K562 treated with DMSO at 1 percent for 4 hours (cell line): ENCODE results near the gene GPNMB. TPM values are rescaled to one million over a fixed set of nuclear protein-coding genes. Genes with fewer than 3 reads are reported as not detected.

ENCODE experiments used
- total RNA-seq: library from RNA; unstranded; fragments of 300-600 nt; gene quantifications from 2 replicates; pipeline ENCODE4 v1.2.3, GENCODE V29; 2022; ENCODE audit not compliant: insufficient read depth

Gene GPNMB
- 0.80 and 2.7 TPM in 2 replicates for total RNA-seq

DNA sequence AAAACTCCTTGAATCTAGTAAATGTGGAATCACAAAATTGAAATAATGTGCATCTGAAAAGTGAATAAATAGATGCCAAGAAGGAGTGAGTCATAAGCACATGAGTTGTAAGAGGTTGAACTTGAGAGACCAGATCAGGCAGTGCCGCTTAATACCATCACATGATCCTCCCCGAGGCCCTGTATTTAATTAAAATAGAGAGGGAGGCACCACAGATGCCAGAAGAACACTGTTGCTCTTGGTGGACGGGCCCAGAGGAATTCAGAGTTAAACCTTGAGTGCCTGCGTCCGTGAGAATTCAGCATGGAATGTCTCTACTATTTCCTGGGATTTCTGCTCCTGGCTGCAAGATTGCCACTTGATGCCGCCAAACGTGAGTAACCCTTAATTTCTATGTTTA, at the start of gene GPNMB:
Gene GPNMB (plus strand): TSS at position 221 of the 400 bp plus-strand sequence. CDS start 83 bp downstream, at position 304.

DNA sequence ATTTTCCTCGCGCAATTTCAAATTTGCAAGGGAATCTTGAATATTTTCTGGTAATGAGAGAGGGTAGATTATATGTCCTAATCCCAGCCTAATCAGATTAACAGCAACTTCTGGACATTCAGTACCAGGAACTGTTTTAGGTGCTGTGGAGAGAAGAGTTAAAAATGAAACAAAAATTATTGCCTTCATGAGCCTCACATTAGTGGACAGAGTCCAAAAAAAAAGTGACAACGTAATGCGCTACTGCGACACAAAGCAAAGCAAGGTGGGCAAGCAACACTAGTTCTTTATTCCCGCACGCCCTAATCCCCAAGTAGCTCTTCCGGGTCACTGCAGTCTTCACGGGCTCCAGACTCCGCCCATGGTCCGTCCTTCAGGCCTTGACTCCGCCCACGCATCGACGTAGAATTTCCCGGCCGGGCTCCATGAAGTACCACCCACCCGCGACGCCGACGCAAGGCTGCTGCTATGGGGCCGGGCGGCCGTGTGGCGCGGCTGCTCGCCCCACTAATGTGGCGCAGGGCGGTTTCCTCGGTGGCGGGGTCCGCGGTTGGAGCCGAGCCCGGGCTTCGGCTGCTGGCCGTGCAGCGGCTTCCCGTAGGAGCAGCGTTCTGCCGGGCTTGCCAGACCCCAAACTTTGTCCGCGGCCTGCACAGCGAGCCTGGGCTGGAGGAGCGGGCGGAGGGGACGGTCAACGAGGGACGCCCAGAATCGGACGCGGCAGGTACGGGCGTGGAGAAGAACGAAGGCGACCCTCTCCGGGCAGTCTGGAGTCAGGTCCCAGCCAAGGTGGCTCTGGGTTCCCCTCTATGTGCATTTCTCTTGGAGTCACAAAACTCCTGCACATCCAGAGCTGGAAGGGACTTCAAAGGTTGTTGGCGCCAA, 52.6 kb downstream of the GPNMB start, which contains the start of gene MALSU1:
Gene MALSU1 (plus strand): TSS at position 455 of the 885 bp plus-strand sequence. CDS start 14 bp downstream, at position 469.

Other genes starting within 250 kb of the GPNMB start
- gene HYCC1, start 232.6 kb upstream of the GPNMB start, total RNA-seq, result 13.4 and 14.3 TPM in 2 replicates
- gene KLHL7, start 141.0 kb upstream of the GPNMB start, total RNA-seq, result 23.3 and 25.5 TPM in 2 replicates
- gene NUP42, start 64.7 kb upstream of the GPNMB start, total RNA-seq, result 44.2 and 48.9 TPM in 2 replicates
- gene MALSU1, start 52.6 kb downstream of the GPNMB start, total RNA-seq, result 81.9 and 84.7 TPM in 2 replicates
- 23.3 and 24.5 TPM in 2 replicates for gene IGF2BP3, start 223.7 kb downstream of the GPNMB start, total RNA-seq